ENCODE data around the gene JUND.
A peak's percentile ranks its signal among the peaks of the same experiment; 100 is the strongest.

The JUND gene

GRCh38 chr19:18291590-18292461, 10.4 kb upstream of the JUND start:
- DNase-seq (ENCODE audit: extremely low spot score, insufficient read length, low read depth) (peak; percentile 83), FAIRE-seq (peak; percentile 88)

- DNase-seq (ENCODE audit: extremely low spot score, insufficient read length, low read depth) = no peak
- FAIRE-seq = no peak
These were observed 9.7 kb upstream of the JUND start for GRCh38 chr19:18291019-18291524.

GRCh38 chr19:18290302-18291018, 9.0 kb upstream of the JUND start:
- peak; percentile 87 for FAIRE-seq
- peak; percentile 52 for DNase-seq (ENCODE audit: extremely low spot score, insufficient read length, low read depth)

- DNase-seq (ENCODE audit: extremely low spot score, insufficient read length, low read depth) (no peak), FAIRE-seq (no peak)
These were observed 8.3 kb upstream of the JUND start for GRCh38 chr19:18289471-18290301.

GRCh38 chr19:18287836-18288772, 6.7 kb upstream of the JUND start:
- FAIRE-seq = no peak

GRCh38 chr19:18286973-18287635, 5.7 kb upstream of the JUND start:
- FAIRE-seq = no peak
- DNase-seq (ENCODE audit: extremely low spot score, insufficient read length, low read depth) = no peak

More at GRCh38 chr19:18287836-18288772, 6.7 kb upstream of the JUND start:
- DNase-seq (ENCODE audit: extremely low spot score, insufficient read length, low read depth) = no peak

GRCh38 chr19:18284712-18285360, 3.4 kb upstream of the JUND start:
- DNase-seq (ENCODE audit: extremely low spot score, insufficient read length, low read depth) = no peak
- peak; percentile 62 for FAIRE-seq

GRCh38 chr19:18283338-18283737, 1.9 kb upstream of the JUND start:
- FAIRE-seq (no peak), DNase-seq (ENCODE audit: extremely low spot score, insufficient read length, low read depth) (no peak)

- peak; percentile 48 for FAIRE-seq
- no peak for DNase-seq (ENCODE audit: extremely low spot score, insufficient read length, low read depth)
These were observed 1.3 kb upstream of the JUND start for GRCh38 chr19:18282788-18283141.

GRCh38 chr19:18282021-18282787, 782 bp upstream of the JUND start:
- FAIRE-seq (no peak), DNase-seq (ENCODE audit: extremely low spot score, insufficient read length, low read depth) (no peak)

- no peak for DNase-seq (ENCODE audit: extremely low spot score, insufficient read length, low read depth)
- peak; percentile 49 for FAIRE-seq
These were observed 958 bp downstream of the JUND start for GRCh38 chr19:18280247-18281081.

- DNase-seq (ENCODE audit: extremely low spot score, insufficient read length, low read depth) (peak; percentile 94), FAIRE-seq (peak; percentile 94)
These were observed 1.7 kb downstream of the JUND start for GRCh38 chr19:18279516-18280246.

GRCh38 chr19:18279266-18279515, 2.2 kb downstream of the JUND start:
- FAIRE-seq = no peak

GRCh38 chr19:18278521-18279265, 2.7 kb downstream of the JUND start:
- FAIRE-seq = no peak

More at GRCh38 chr19:18279266-18279515, 2.2 kb downstream of the JUND start:
- DNase-seq (ENCODE audit: extremely low spot score, insufficient read length, low read depth) = no peak

GRCh38 chr19:18274781-18275356, 6.6 kb downstream of the JUND start:
- DNase-seq (ENCODE audit: extremely low spot score, insufficient read length, low read depth) (no peak), FAIRE-seq (no peak)

More at GRCh38 chr19:18278521-18279265, 2.7 kb downstream of the JUND start:
- no peak for DNase-seq (ENCODE audit: extremely low spot score, insufficient read length, low read depth)

Measured in GM18507 (cell line).